Omental fat pad (tissue), 4 donors: ENCODE measurements around the gene OR4A15. TPM values are rescaled to one million over a fixed set of nuclear protein-coding genes. Genes with fewer than 3 reads are reported as not detected.

ENCODE experiments used
- ATAC-seq: fragments of 150-250 bp; one replicate; pipeline ENCODE4 v1.9.1; 2016; ENCODE audit warnings: mild to moderate bottlenecking, moderate library complexity; ENCODE audit not compliant: low FRiP score
- DNase-seq: peaks from one replicate; pipeline ENCODE4 v3.0.0-alpha.2; 2019; ENCODE audit warnings: low spot score
- CTCF ChIP-seq, 3 donors: fragments of 450-650 bp; IDR thresholded peaks; one replicate each; pipeline ENCODE4 v1.5.1; 2016 to 2017; ENCODE audit warnings: antibody characterized with exemption in 3 of 3, mild to moderate bottlenecking in 3 of 3, moderate library complexity in 2 of 3
- total RNA-seq, 4 donors: library from RNA; depleted of rRNA; stranded (reverse); fragments of >200 nt; gene quantifications; one replicate each; pipeline ENCODE4 v1.1.0, GENCODE V29; 2016

Gene OR4A15
- not detected for total RNA-seq

GRCh38 chr11:55367674-55368073 is at the start of gene OR4A15:
OR4A15 (plus strand) TSS chr11:55367974; CDS start chr11:55367974, 0 bp downstream.
- DNase-seq: no peak
- ATAC-seq: no peak
- TF ChIP-seq CTCF (IDR thresholded peaks at IDR 0.05): no peak

GRCh38 chr11:55324500-55324899 is 43.3 kb upstream of the OR4A15 start:
- ATAC-seq (no peak), DNase-seq (no peak)
- no peak for TF ChIP-seq CTCF (IDR thresholded peaks at IDR 0.05)

- ATAC-seq (no peak), DNase-seq (no peak)
- no peak for TF ChIP-seq CTCF (IDR thresholded peaks at IDR 0.05)
Measured at GRCh38 chr11:55342901-55343300, 24.9 kb upstream of the OR4A15 start, which contains the start of gene OR4A16. OR4A16 (plus strand) TSS chr11:55343201; CDS start chr11:55343201, 0 bp downstream.

GRCh38 chr11:55345306-55345705 is 22.5 kb upstream of the OR4A15 start:
- ATAC-seq: no peak
- DNase-seq: no peak
- no peak for TF ChIP-seq CTCF (IDR thresholded peaks at IDR 0.05)

- ATAC-seq (no peak), DNase-seq (no peak)
- no peak for TF ChIP-seq CTCF (IDR thresholded peaks at IDR 0.05)
Measured at GRCh38 chr11:55349032-55349431, 18.7 kb upstream of the OR4A15 start.

GRCh38 chr11:55357560-55358184 is 10.1 kb upstream of the OR4A15 start:
- DNase-seq: no peak
- ATAC-seq: no peak
- no peak for TF ChIP-seq CTCF (IDR thresholded peaks at IDR 0.05)

GRCh38 chr11:55401011-55401410 is 33.2 kb downstream of the OR4A15 start:
- no peak for TF ChIP-seq CTCF (IDR thresholded peaks at IDR 0.05)
- DNase-seq: no peak
- no peak for ATAC-seq
